GM20000 (cell line): ENCODE results near the gene TNFAIP2.

ENCODE experiments used
- DNase-seq: peaks from one replicate; pipeline ENCODE4 v3.0.0; 2012; ENCODE audit warnings: low spot score
- CTCF ChIP-seq: IDR thresholded peaks from 2 replicates; pipeline ENCODE4 v1.5.1; 2012; ENCODE audit warnings: mild to moderate bottlenecking, control low read depth; ENCODE audit errors: extremely low read depth, missing control alignments

The TNFAIP2 gene

GRCh38 chr14:103090481-103091020, 32.7 kb upstream of the TNFAIP2 start:
- TF ChIP-seq CTCF, result no peak
- no peak for DNase-seq

GRCh38 chr14:103091041-103091882, 32.0 kb upstream of the TNFAIP2 start:
- TF ChIP-seq CTCF, result peak; percentile 57
- DNase-seq, result peak; percentile 96

GRCh38 chr14:103091883-103092222, 31.4 kb upstream of the TNFAIP2 start:
- no peak for TF ChIP-seq CTCF

GRCh38 chr14:103093856-103094405, 29.3 kb upstream of the TNFAIP2 start:
- TF ChIP-seq CTCF, result no peak
- no peak for DNase-seq

More at GRCh38 chr14:103091883-103092222, 31.4 kb upstream of the TNFAIP2 start:
- no peak for DNase-seq

GRCh38 chr14:103094406-103095209, 28.7 kb upstream of the TNFAIP2 start, which contains the start of gene EXOC3L4:
Gene EXOC3L4 (plus strand): TSS chr14:103094725. CDS start chr14:103100220, 5,495 bp downstream.
- DNase-seq, result no peak
- TF ChIP-seq CTCF, result no peak

GRCh38 chr14:103095210-103095778, 28.0 kb upstream of the TNFAIP2 start:
- TF ChIP-seq CTCF, result no peak
- DNase-seq, result no peak
